B cell (primary cell): Measurements from ENCODE around the gene HES7. TPM values are rescaled to one million over a fixed set of nuclear protein-coding genes. Genes with fewer than 3 reads are reported as not detected.

Source experiments
- ATAC-seq: fragments of 200-7000 bp; cut with Tn5 transposase; one replicate; pipeline ENCODE4 v1.10.0; 2021; ENCODE audit warnings: low read depth, mild to moderate bottlenecking, moderate number of reproducible peaks, moderate library complexity
- CTCF ChIA-PET: fragments of 350-600 bp; sonication (Branson Sonifier 250); formaldehyde crosslinking; loops from one replicate; lab custom pipeline; 2021; ENCODE audit warnings: antibody characterized with exemption, inconsistent platforms; lab: Charles Lee
- POLR2A ChIA-PET: fragments of 350-600 bp; sonication (Branson Sonifier 250); formaldehyde crosslinking; loops from one replicate; lab custom pipeline; 2021; ENCODE audit warnings: antibody characterized with exemption; lab: Charles Lee
- DNase-seq: peaks from one replicate; pipeline ENCODE4 v3.0.0; 2013
- H2AFZ ChIP-seq: 2 replicates; pipeline ENCODE4 v1.6.1; 2012; ENCODE audit warnings: mild to moderate bottlenecking, low read depth, low read length; ENCODE audit not compliant: insufficient read depth, poor library complexity, severe bottlenecking
- H3K27ac ChIP-seq, 2 donors: 1 replicate in 1 of 2; 2 replicates in 1 of 2; pipeline ENCODE4 v1.5.1; 2012 to 2013; ENCODE audit warnings: low read length in 2 of 2, mild to moderate bottlenecking in 2 of 2, moderate library complexity in 1 of 2
- H3K27me3 ChIP-seq, 4 experiments: fragments of 200-600 bp in 1 of 4; sonication (generic) in 1 of 4; replicated peaks in 1 of 4; 1 replicate in 2 of 4; 2 replicates in 2 of 4; pipeline versions ENCODE4 v1.6.1 to v1.7.0; 2013 to 2016; ENCODE audit warnings: low read length in 3 of 4, mild to moderate bottlenecking in 2 of 4, mixed read lengths in 1 of 4, moderate library complexity in 1 of 4; ENCODE audit not compliant: insufficient read depth in 4 of 4, control insufficient read depth in 3 of 4; ENCODE audit errors: control extremely low read depth in 1 of 4
- H3K36me3 ChIP-seq, 2 experiments: replicated peaks in 1 of 2; 1 replicate in 1 of 2; 2 replicates in 1 of 2; pipeline versions ENCODE4 v1.6.1 to v1.7.1; 2013; ENCODE audit warnings: low read length in 1 of 2; ENCODE audit not compliant: insufficient read depth in 2 of 2, control insufficient read depth in 1 of 2; ENCODE audit errors: control extremely low read depth in 1 of 2, extremely low read depth in 1 of 2
- H3K4me1 ChIP-seq, 2 donors: fragments of 200-600 bp in 1 of 2; sonication (generic) in 1 of 2; 1 replicate in 1 of 2; 2 replicates in 1 of 2; pipeline versions ENCODE4 v1.5.1 to v1.6.1; 2013 to 2017; ENCODE audit warnings: low read length in 2 of 2; ENCODE audit not compliant: control insufficient read depth in 2 of 2, insufficient read depth in 2 of 2
- H3K4me2 ChIP-seq: replicated peaks from 2 replicates; pipeline ENCODE3; 2012; ENCODE audit warnings: mild to moderate bottlenecking, low read depth, low read length; ENCODE audit not compliant: poor library complexity, severe bottlenecking
- H3K4me3 ChIP-seq, 5 experiments: fragments of 200-600 bp in 1 of 5; sonication (generic) in 1 of 5; 1 replicate in 3 of 5; 2 replicates in 2 of 5; pipeline versions ENCODE4 v1.5.1 to v1.7.0; 2011 to 2016; ENCODE audit warnings: low read length in 4 of 5, mild to moderate bottlenecking in 4 of 5, low read depth in 2 of 5, control low read depth in 1 of 5, moderate library complexity in 1 of 5; ENCODE audit not compliant: insufficient read depth in 1 of 5; ENCODE audit errors: control extremely low read depth in 1 of 5, extremely low read depth in 1 of 5
- H3K79me2 ChIP-seq: fragments of 200-600 bp; sonication (generic); one replicate; pipeline ENCODE4 v1.6.0; 2016; ENCODE audit warnings: low read length; ENCODE audit not compliant: control insufficient read depth, insufficient read depth
- H3K9ac ChIP-seq: fragments of 200-600 bp; sonication (generic); 2 replicates; pipeline ENCODE4 v1.6.1; 2017; ENCODE audit warnings: mild to moderate bottlenecking, low read length, moderate library complexity
- H3K9me3 ChIP-seq, 3 donors: one replicate each; pipeline versions ENCODE4 v1.6.1 to v1.7.1; 2013; ENCODE audit warnings: low read length in 2 of 3; ENCODE audit not compliant: control insufficient read depth in 2 of 3, insufficient read depth in 1 of 3; ENCODE audit errors: control extremely low read depth in 1 of 3
- H4K20me1 ChIP-seq: 2 replicates; pipeline ENCODE4 v1.6.0; 2012; ENCODE audit warnings: mild to moderate bottlenecking, low read length; ENCODE audit not compliant: insufficient read depth, control insufficient read depth, poor library complexity, severe bottlenecking
- H3K27ac Mint-ChIP-seq: one replicate; pipeline ENCODE4 v1.8.0; 2021; ENCODE audit warnings: mixed read lengths
- H3K27me3 Mint-ChIP-seq: one replicate; pipeline ENCODE4 v1.8.0; 2021; ENCODE audit warnings: mixed read lengths
- H3K4me1 Mint-ChIP-seq: one replicate; pipeline ENCODE4 v1.8.0; 2021; ENCODE audit warnings: mixed read lengths
- H3K4me3 Mint-ChIP-seq: one replicate; pipeline ENCODE4 v1.8.0; 2021; ENCODE audit warnings: mixed read lengths
- H3K9me3 Mint-ChIP-seq: one replicate; pipeline ENCODE4 v1.8.0; 2022; ENCODE audit warnings: mixed read lengths; ENCODE audit not compliant: insufficient read depth
- CTCF ChIP-seq: fragments of 200-600 bp; IDR thresholded peaks from one replicate; pipeline ENCODE4 v1.8.0; 2022; ENCODE audit warnings: antibody characterized with exemption, mild to moderate bottlenecking
- EZH2 ChIP-seq: IDR thresholded peaks from 2 replicates; pipeline ENCODE4 v1.6.1; 2012; ENCODE audit warnings: borderline replicate concordance, low read depth, mild to moderate bottlenecking, moderate library complexity, low read length; ENCODE audit not compliant: insufficient read depth, poor library complexity, severe bottlenecking
- WGBS: methylation state at CpG from one replicate; pipeline ENCODE4 v1.1.5; 2013; ENCODE audit warnings: missing lambda C conversion rate; ENCODE audit not compliant: insufficient coverage; 5-methylcytosine and 5-hydroxymethylcytosine counted together
- intact Hi-C: fragments of 100-400 bp; cut with micrococcal nuclease; formaldehyde crosslinking; loops from one replicate; pipeline ENCODE4 v1.10.0; 2022
- polyA plus RNA-seq: library from polyadenylated mRNA; depleted of rRNA; stranded (reverse); fragments of >200 nt; gene quantifications from 2 replicates; pipeline ENCODE4 v1.2.3, GENCODE V29; 2012
- total RNA-seq, 2 donors: library from RNA; stranded (reverse); fragments of 120-200 nt in 1 of 2; gene quantifications; 1 replicate in 1 of 2; 2 replicates in 1 of 2; pipeline versions ENCODE4 v1.2.3 to v1.2.4, GENCODE V29; 2013 to 2022

HES7 gene
- total and polyA plus RNA-seq, 2 donors (not counting 1 experiment from before 2014, with no cell fraction given), result 0.34 TPM; not detected in 1

- H3K4me1 ChIP-seq, result peaks cover 38 to 49% of the 10 kb centered on the region in 2 donors
- H3K27ac Mint-ChIP-seq, result peak overlapping the region; percentile 20
- H3K9me3 Mint-ChIP-seq, result no peaks in the 10 kb centered on the region
- no peak for TF ChIP-seq CTCF
- TF ChIP-seq EZH2, result no peak
- H3K27me3 Mint-ChIP-seq, result no peaks in the 10 kb centered on the region
- DNase-seq (peak; percentile 44), ATAC-seq (no peak)
- CTCF ChIA-PET, result interaction anchor here (1.4 to 2.7 kb wide), 6 partner anchors 9 to 89 kb away, joined by 3 to 19 read pairs (median 8); partner anchors contain the start of gene ALOXE3
- intact Hi-C loops, result no loop called here
- no peak overlapping the region for H3K4me3 Mint-ChIP-seq
- WGBS, result 98% methylated on average over 28 of the region's 29 CpGs
- no peak overlapping the region for H3K4me3 ChIP-seq
- no peak overlapping the region for H3K9ac ChIP-seq
- H3K27ac ChIP-seq, result no peak overlapping the region
- H3K4me1 Mint-ChIP-seq, result peaks cover 42% of the 10 kb centered on the region
- H4K20me1 ChIP-seq, result peaks cover 50% of the 10 kb centered on the region
- H3K27me3 ChIP-seq, result no peaks in the 10 kb centered on the region
- peaks cover 0 to 6% (median 0%) of the 10 kb centered on the region in 3 donors for H3K9me3 ChIP-seq
- POLR2A ChIA-PET, result interaction anchor here (0.5 to 5.6 kb wide), 4 partner anchors 10 to 63 kb away, joined by 5 to 36 read pairs (median 8); partner anchors contain the start of gene VAMP2
- H3K4me2 ChIP-seq, result peak overlapping the region; percentile 98
- H2AFZ ChIP-seq, result no peak overlapping the region
- H3K79me2 ChIP-seq, result peaks cover 53% of the 10 kb centered on the region
- H3K36me3 ChIP-seq, result peaks cover 0 to 52% of the 10 kb centered on the region in 2 experiments
Measured at GRCh38 chr17:8149419-8150193, 25.7 kb upstream of the HES7 start.

- Mint-ChIP-seq H3K27me3 (no peaks in the 10 kb centered on the region), H3K9me3 (no peaks in the 10 kb centered on the region), H3K4me3 (no peak overlapping the region), H3K4me1 (peaks cover 36% of the 10 kb centered on the region), H3K27ac (no peak overlapping the region)
- Histone ChIP-seq H3K27ac (no peak overlapping the region), H3K27me3 (no peaks in the 10 kb centered on the region), H3K4me2 (no peak overlapping the region), H3K9ac (no peak overlapping the region), H3K4me3 (no peak overlapping the region), H3K36me3 (peaks cover 0 to 63% of the 10 kb centered on the region in 2 experiments), H4K20me1 (peaks cover 42% of the 10 kb centered on the region), H3K9me3 (peaks cover 0 to 6% (median 0%) of the 10 kb centered on the region in 3 donors), H2AFZ (no peak overlapping the region), H3K79me2 (peaks cover 46% of the 10 kb centered on the region), H3K4me1 (peaks cover 27 to 39% of the 10 kb centered on the region in 2 donors)
- no peak for ATAC-seq
- POLR2A ChIA-PET, result interaction anchor here (0.5 to 5.6 kb wide), 4 partner anchors 9 to 472 kb away, joined by 3 to 36 read pairs (median 4); no protein-coding TSS in a partner anchor
- CTCF ChIA-PET, result interaction anchor here (0.7 to 2.7 kb wide), 4 partner anchors 9 to 55 kb away, joined by 3 to 10 read pairs (median 5); no protein-coding TSS in a partner anchor
- no peak for DNase-seq
- 98% methylated on average over 5 of the region's 13 CpGs for WGBS
- intact Hi-C loops, result no loop called here
- TF ChIP-seq CTCF (no peak), EZH2 (no peak)
Measured at GRCh38 chr17:8148560-8148959, 24.7 kb upstream of the HES7 start.
